Stimulated activated CD8-positive, alpha-beta memory T cell treated with anti-CD3 and anti-CD28 coated beads, Interleukin-15, amount 100 ng/mL, for 1 hour (primary cell): ENCODE data around the gene INPP5A.

ENCODE experiments used
- DNase-seq: peaks from one replicate; pipeline ENCODE4 v3.0.0-alpha.2; 2020; ENCODE audit warnings: low read depth

Gene INPP5A

DNA sequence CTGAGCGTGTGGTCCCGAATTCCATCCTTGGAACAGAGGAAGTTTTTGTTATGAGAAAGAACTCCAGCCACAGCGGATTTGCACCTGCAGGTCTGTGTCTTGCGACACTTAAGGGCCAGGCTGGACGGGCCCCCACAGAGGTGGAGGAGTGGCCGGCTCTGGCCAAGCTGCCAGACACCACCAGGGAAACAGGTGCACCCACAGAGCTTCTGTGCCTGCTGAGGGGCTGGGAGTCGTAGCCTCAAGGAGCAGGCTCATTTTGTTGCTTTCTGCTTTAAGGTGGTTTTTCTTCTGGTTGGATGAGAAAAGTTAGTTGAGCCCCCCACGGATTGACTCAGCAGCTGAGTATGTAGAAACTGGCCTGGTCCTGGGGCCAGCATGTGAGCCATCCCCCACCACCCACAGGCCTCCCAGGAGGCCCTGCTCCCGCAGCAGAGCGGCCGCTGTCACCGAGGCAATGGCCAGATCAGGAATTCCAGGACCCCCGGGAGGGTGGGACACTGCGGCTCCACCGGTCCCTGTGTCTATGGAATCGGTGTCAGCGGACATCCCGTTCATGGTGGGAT lies 206.4 kb downstream of the INPP5A start:
- no peak for DNase-seq

GRCh38 chr10:132744839-132745238 lies 207.3 kb downstream of the INPP5A start:
- DNase-seq = no peak

DNA sequence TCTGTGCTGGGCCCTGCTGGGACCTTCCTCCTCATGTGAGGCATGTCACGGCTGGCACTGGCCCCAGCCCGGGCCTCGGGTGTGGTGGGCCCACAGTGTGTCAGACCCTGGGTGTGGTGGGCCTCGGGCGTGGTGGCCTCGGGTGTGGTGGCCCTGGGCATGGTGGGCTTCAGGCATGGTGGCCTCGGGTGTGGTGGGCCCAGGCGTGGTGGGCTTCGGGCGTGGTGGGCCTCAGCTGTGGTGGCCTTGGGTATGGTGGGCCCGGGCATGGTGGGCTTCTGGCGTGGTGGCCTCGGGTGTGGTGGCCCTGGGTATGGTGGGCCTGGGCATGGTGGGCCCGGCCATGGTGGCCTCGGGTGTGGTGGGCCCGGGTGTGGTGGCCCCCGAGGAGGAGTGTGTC lies 207.9 kb downstream of the INPP5A start:
- no peak for DNase-seq

DNA sequence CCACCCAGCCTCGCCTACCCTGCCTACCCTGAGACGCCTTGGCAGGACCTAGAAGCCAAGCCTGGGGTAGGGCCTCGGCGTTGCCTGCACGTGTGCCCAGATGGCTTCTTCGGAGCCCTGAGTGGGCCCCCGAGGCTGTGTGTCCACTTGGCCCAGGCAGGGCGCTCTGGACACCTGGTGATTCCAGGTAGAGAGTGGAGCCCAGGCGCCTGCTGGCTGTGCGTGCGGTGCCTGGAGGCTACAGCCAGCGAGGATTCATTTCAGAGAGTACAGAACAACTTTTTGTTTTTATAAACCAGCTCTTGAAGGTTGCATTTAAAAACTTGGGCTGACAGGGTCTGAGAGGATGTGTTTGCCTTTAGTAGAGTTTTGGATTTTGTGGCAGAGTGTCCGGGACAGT lies 208.4 kb downstream of the INPP5A start:
- DNase-seq = no peak

GRCh38 chr10:132746386-132746785 lies 208.8 kb downstream of the INPP5A start:
- no peak for DNase-seq

DNA sequence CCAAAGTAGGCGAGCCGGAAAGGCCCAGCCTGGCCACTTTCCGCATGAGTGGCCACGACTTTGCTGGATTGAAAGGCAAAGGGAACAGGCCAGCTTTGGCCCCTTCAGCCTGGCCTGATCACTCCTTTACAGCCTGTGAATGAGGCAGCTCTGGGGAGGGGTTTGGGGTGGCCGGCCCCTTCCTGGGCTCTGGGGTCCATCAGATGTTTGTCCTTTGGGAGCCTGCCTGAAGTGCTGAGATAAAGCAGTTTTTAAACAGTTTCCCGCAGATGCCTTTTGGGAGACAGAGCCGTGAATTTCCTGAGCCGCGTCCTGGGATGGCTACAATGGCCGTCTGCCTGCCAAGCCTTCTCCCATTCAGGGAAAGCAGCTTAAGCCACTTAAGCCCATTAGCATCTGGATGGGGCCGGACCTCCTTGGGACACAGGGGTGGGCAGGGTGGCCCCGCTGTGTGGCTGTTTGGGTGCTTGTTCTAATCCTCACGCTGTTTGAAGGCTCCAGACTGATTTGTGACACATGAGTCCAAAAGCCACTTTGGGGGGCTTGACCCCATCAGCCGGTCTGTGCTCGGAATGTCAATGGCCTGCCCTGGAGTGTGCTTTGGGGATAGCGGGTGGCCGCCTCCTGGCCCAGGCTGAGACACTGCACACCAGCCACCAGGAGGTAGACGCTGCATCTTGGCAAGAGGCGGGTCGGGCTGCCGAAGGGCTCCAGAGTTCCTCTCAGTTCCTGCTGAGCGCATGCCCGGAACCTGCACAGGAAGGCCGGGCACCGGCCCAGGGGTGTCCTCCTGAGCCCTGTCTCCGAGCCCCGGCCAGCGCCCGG lies 209.4 kb downstream of the INPP5A start:
- DNase-seq = no peak

DNA sequence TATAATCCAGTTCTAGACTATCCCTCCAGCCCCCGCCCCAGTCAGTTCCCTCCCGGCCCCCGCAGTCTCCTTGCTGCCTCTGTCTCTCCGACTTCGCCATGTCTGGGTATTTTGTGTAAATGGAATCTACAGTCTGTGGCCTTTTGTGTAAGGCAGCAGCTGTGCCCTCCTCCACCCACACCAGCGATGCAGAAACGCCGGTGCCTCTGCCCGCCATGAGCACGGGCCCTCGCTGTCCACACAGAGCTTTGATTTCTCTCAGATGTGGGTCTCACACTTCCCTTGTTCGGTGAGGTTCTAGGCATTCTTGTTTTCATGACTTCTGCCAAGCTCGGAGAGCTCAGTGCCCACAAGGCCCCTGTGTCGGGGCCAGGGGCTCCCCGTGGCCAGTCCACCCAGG lies 210.5 kb downstream of the INPP5A start:
- DNase-seq = no peak

DNA sequence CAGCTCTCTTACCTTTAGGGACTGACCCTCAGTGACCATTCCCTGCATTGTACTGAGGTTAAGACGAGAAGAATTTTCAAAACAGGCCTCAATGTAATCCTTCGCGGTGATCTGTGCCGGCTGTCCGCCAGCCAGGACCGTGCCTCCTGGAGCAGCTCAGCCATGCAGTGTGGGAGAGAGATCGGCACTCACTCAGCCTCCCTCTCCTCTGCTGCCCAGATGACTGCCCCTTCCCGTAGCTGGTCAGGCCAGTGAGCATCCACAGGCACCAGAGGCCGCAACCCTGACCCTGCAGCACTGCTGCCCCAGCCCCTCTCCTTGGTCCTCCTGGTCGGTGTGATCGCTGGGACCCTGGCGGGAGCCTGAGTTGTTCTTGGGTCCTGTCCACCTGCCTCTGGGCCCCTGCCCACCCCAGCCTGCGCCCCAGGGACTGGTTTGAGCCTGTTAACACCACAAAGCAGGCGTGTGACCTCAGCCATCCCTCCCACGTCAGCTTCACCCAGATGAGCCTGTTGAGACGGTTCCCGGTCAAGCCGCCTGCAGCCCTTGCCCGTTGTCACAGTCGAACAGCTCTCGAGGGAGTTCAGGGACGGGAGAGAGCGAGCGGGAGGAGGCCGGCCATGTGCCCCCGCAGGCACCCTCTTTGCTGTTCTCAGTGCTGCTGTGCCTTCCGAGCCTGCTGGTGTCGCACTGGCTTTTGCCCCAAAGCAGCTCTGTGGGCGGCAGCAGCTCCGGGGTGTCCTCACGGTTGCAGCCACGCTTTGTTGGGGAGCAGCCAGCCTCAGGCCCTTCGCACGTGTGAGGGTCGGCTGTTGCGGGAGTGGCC lies 211.2 kb downstream of the INPP5A start:
- no peak for DNase-seq

DNA sequence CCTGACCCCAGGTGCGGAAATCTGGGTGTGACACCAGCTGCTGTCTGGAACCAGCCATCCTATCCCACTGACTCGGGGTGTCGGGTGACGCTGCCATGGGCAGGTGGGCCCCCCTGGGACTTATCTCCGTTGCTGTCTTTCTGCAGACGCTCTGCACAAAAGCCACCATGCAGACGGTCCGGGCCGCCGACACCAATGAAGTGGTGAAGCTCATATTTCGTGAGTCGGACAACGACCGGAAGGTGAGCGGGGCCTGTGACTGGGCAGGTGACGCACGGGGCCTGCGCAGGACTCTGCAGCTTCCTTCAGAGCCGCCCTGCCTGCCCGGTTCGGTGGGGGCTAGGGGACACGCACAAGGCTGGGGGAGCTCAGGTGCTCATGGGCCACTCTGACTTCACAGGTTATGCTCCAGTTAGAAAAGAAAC lies 211.8 kb downstream of the INPP5A start:
- DNase-seq = no peak

DNA sequence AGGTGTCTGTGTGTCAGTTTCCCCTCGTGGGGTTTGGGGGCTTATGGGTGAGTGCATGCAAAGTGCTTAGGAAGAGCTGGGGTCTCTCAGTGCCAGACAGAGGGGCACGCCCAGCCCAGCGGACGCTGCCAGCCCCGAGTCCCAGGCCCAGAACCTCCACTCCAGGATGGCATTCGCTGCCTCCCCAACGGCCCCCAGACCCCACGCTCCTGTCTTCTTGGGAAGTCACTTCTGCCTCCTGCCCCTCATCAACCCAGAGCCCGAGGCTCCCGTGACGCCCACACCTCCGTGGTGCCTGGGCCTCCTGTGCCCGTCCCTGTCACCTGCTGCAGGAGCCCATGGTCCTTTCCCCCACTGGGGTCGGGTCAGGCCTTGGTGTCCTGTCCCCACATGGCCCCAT lies 213.3 kb downstream of the INPP5A start:
- DNase-seq = no peak

DNA sequence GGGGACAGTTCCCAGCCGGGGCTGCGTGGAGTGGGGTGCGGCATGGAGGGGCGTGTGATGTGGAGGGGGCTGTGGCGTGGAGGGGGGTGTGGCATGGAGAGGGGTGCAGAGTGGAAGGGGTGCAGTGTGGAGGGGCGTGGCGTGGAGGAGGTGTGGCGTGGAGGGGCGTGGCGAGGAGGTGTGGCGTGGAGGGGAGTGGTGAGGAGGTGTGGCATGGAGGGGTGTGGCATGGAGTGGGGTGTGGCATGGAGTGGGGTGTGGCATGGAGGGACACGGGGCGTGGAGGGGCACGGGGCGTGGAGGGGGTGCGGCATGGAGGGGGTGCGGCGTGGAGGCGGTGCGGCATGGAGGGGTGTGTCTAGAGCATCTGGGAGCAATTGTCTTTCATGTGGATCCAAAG lies 214.8 kb downstream of the INPP5A start:
- DNase-seq = no peak

GRCh38 chr10:132752961-132753360 lies 215.4 kb downstream of the INPP5A start:
- DNase-seq = no peak

- DNase-seq = no peak
Measured at GRCh38 chr10:132753596-132753995, 216.0 kb downstream of the INPP5A start.

GRCh38 chr10:132754071-132754470 lies 216.5 kb downstream of the INPP5A start:
- DNase-seq = no peak

GRCh38 chr10:132755166-132755711 lies 217.7 kb downstream of the INPP5A start:
- DNase-seq = no peak

GRCh38 chr10:132756591-132756990 lies 219.0 kb downstream of the INPP5A start:
- no peak for DNase-seq

DNA sequence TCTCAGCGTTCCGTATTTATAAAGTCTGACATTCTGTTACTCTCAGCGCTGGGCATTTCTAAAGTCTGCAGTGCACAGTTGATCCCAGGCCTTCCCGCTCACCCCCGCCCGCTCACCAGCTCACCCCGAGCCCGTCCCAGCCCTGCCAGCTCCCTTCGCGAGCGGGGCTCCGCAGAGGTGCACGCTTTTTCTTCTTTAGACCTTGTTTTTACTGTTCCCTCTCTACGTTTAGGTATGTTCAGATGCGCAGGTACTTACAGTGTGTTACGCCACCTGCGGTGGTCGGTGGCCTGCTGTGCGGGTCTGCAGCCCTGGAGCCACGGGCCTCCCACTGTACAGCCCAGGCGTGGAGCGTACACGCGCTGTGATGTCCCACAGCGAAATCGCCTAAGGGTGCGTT lies 219.6 kb downstream of the INPP5A start:
- DNase-seq = no peak

GRCh38 chr10:132758865-132759264 lies 221.3 kb downstream of the INPP5A start:
- no peak for DNase-seq

DNA sequence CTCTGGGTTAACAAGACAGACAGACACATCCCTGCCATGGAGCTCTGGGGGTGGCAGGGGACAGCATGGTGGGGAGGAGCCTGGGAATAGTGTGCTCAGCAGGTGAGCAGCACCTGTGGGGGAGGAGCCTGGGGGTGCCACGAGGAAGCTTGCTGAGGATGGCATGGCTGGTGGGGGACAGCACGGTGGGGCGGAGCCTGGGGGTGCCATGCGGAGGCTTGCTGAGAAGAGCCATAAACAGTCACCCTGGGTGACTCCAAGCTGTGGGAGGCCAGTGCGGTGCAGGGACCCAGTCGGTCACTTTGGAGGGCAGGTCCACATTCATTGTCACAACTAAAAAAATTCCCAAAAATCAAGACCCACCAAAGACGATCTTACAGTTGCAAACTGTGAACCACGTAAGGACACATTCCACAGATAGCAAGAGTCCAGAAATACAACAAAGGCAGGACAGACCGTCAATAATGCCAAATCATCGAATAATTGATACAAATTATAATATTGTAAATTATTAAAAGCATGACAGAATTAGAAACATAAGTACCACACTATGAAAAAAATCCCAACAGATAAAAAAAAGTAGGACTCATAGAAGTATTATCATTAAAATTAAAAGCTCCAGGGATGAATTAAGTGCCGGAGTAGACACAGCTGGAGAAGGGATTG lies 223.9 kb downstream of the INPP5A start:
- no peak for DNase-seq

- DNase-seq = no peak
Measured at GRCh38 chr10:132762267-132762666, 224.7 kb downstream of the INPP5A start.

DNA sequence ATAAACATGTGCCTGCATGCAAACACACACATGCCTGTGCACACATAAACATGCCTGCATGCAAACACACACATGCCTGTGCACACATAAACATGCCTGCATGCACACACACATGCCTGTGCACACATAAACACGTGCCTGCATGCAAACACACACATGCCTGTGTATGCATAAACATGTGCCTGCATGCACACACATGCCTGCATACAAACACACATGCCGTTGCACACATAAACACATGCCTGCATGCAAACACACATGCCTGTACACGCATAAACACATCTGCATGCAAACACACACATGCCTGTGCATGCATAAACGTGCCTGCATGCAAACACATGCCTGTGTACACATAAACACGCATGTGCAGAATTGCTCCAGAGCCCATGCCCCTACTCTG lies 226.0 kb downstream of the INPP5A start:
- DNase-seq = no peak

DNA sequence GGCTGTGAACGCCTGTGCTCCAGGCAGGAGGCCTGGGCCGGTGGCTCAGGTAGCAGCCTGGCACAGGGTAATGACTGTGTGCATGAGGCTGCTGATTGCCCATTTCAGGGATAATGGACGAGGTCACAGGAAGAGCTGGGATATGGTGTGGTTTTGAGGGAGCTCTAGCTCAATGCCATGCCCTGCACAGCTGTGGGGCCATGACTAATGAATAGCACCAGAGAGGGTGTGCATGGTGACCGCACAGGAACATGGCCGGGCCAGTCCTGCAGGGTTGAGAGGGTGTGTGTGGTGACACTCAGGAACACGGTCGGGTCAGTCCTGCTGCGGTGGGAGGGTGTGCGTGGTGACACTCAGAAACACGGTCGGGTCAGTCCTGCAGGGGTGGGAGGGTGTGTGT lies 226.5 kb downstream of the INPP5A start:
- no peak for DNase-seq
